OCI-LY3 (cell line): ENCODE data around the gene CCNE1.

Experiments used
- H2AFZ ChIP-seq: fragments of 200-600, 300-600 bp; shearing (Covaris generic); 2 replicates; pipeline ENCODE4 v1.6.0; 2014; ENCODE audit warnings: antibody characterized with exemption, low read depth, low read length
- H3K27ac ChIP-seq: fragments of 200-600, 300-600 bp; sonication (generic); 2 replicates; pipeline ENCODE4 v1.5.1; 2014; ENCODE audit warnings: mild to moderate bottlenecking, low read length, moderate library complexity, mixed read lengths
- H3K27me3 ChIP-seq: fragments of 200-600, 300-600 bp; sonication (generic); 2 replicates; pipeline ENCODE4 v1.6.1; 2014; ENCODE audit warnings: low read depth, low read length, mixed read lengths
- H3K36me3 ChIP-seq: fragments of 200-600, 300-600 bp; sonication (generic); replicated peaks from 2 replicates; pipeline ENCODE3; 2014; ENCODE audit warnings: low read depth, low read length, mixed read lengths
- H3K4me1 ChIP-seq: fragments of 300-600, 200-600 bp; sonication (generic); 2 replicates; pipeline ENCODE4 v1.6.1; 2014; ENCODE audit warnings: low read length, mixed read lengths
- H3K4me2 ChIP-seq: fragments of 200-600, 300-600 bp; sonication (generic); 2 replicates; pipeline ENCODE4 v1.6.1; 2014; ENCODE audit warnings: low read length, mixed read lengths
- H3K4me3 ChIP-seq: fragments of 300-600, 200-600 bp; sonication (generic); 2 replicates; pipeline ENCODE4 v1.5.1; 2014; ENCODE audit warnings: antibody characterized with exemption, mild to moderate bottlenecking, low read length, moderate library complexity
- H3K79me2 ChIP-seq: fragments of 300-600, 200-600 bp; shearing (Covaris generic); 2 replicates; pipeline ENCODE4 v1.6.1; 2014; ENCODE audit warnings: mild to moderate bottlenecking, low read length, mixed read lengths
- H3K9ac ChIP-seq: fragments of 300-600, 200-600 bp; shearing (Covaris generic); 2 replicates; pipeline ENCODE4 v1.6.0; 2014; ENCODE audit warnings: mild to moderate bottlenecking, low read length, moderate library complexity
- H3K9me3 ChIP-seq: fragments of 200-600, 300-600 bp; shearing (Covaris generic); 2 replicates; pipeline ENCODE4 v1.6.1; 2014; ENCODE audit warnings: low read length, mixed read lengths; ENCODE audit not compliant: insufficient read depth
- H4K20me1 ChIP-seq: fragments of 200-600, 300-600 bp; sonication (generic); 2 replicates; pipeline ENCODE4 v1.6.1; 2016; ENCODE audit warnings: low read length, mixed read lengths; ENCODE audit not compliant: insufficient read depth
- EZH2phosphoT487 ChIP-seq: fragments of 200-600 bp; shearing (Covaris generic); IDR thresholded peaks from 2 replicates; pipeline ENCODE4 v1.6.1; 2018; ENCODE audit warnings: antibody characterized with exemption, mixed run types, low read depth
- TF ChIP-seq, protein P1 (sequence below): fragments of 200-600, 300-600 bp; sonication (generic); IDR thresholded peaks from 2 replicates; pipeline ENCODE4 v1.5.1; 2014; ENCODE audit warnings: antibody characterized with exemption, low read length, low read depth

CCNE1 gene

GRCh38 chr19:29813642-29814041 lies 1.9 kb downstream of the CCNE1 start:
- peaks cover 14% of the 10 kb centered on the region for H3K4me1 ChIP-seq
- no peak overlapping the region for H2AFZ ChIP-seq
- H3K4me2 ChIP-seq, result no peak overlapping the region
- H3K4me3 ChIP-seq, result no peak overlapping the region
- TF ChIP-seq EZH2phosphoT487, result no peak
- TF ChIP-seq, protein P1, sequence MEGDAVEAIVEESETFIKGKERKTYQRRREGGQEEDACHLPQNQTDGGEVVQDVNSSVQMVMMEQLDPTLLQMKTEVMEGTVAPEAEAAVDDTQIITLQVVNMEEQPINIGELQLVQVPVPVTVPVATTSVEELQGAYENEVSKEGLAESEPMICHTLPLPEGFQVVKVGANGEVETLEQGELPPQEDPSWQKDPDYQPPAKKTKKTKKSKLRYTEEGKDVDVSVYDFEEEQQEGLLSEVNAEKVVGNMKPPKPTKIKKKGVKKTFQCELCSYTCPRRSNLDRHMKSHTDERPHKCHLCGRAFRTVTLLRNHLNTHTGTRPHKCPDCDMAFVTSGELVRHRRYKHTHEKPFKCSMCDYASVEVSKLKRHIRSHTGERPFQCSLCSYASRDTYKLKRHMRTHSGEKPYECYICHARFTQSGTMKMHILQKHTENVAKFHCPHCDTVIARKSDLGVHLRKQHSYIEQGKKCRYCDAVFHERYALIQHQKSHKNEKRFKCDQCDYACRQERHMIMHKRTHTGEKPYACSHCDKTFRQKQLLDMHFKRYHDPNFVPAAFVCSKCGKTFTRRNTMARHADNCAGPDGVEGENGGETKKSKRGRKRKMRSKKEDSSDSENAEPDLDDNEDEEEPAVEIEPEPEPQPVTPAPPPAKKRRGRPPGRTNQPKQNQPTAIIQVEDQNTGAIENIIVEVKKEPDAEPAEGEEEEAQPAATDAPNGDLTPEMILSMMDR, result no peak
- no peak overlapping the region for H3K9ac ChIP-seq
- H3K27me3 ChIP-seq, result no peaks in the 10 kb centered on the region
- no peaks in the 10 kb centered on the region for H4K20me1 ChIP-seq
- H3K27ac ChIP-seq, result no peak overlapping the region
- H3K9me3 ChIP-seq, result no peaks in the 10 kb centered on the region
- peaks cover 27% of the 10 kb centered on the region for H3K36me3 ChIP-seq
- H3K79me2 ChIP-seq, result peaks cover 10% of the 10 kb centered on the region

DNA sequence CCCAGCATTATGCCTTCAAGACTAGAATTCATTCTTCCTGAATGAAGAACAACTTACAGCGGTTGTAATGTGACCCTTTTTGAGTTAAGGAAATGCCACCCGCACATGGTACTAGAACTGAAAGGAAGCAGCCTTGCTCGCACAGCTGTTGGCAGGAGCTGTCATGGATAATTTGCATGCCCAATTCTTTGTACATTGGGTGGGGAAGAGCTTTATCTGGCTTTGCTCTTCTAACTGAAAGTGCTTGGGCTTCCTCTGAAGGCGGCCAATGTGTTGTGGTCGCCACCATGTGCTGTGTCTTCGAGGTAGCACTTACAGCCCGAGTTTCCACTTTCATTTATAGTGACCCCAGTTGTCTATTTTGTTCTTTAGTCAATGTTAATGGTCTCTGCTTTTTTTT lies 3.4 kb downstream of the CCNE1 start:
- TF ChIP-seq EZH2phosphoT487, result no peak
- TF ChIP-seq, protein P1, result no peak
- Histone ChIP-seq H4K20me1 (no peaks in the 10 kb centered on the region), H3K4me2 (no peak overlapping the region), H3K79me2 (peaks cover 10% of the 10 kb centered on the region), H2AFZ (no peak overlapping the region), H3K36me3 (peaks cover 37% of the 10 kb centered on the region), H3K4me1 (peaks cover 14% of the 10 kb centered on the region), H3K9me3 (no peaks in the 10 kb centered on the region), H3K27me3 (no peaks in the 10 kb centered on the region), H3K9ac (no peak overlapping the region), H3K27ac (no peak overlapping the region), H3K4me3 (no peak overlapping the region)

DNA sequence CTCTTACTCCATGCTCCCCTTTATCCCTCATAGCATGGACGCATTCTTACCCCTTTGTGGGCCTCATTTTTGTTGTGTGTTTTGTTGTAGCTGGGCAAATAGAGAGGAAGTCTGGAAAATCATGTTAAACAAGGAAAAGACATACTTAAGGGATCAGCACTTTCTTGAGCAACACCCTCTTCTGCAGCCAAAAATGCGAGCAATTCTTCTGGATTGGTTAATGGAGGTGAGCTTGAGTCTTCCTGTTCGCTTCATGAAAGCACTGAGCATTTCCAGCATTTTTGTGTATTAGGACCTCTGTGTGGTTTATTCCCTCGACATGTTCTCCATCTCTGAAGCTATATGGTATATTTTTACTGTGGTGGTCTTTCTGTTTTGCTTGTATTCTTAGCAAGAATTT lies 5.5 kb downstream of the CCNE1 start:
- H3K9me3 ChIP-seq, result no peaks in the 10 kb centered on the region
- no peaks in the 10 kb centered on the region for H4K20me1 ChIP-seq
- peaks cover 9% of the 10 kb centered on the region for H3K79me2 ChIP-seq
- H3K4me1 ChIP-seq, result peaks cover 6% of the 10 kb centered on the region
- H3K4me3 ChIP-seq, result no peak overlapping the region
- no peak overlapping the region for H3K4me2 ChIP-seq
- TF ChIP-seq EZH2phosphoT487, result no peak
- TF ChIP-seq, protein P1, result no peak
- no peak overlapping the region for H3K27ac ChIP-seq
- H3K27me3 ChIP-seq, result no peaks in the 10 kb centered on the region
- H2AFZ ChIP-seq, result no peak overlapping the region
- peaks cover 55% of the 10 kb centered on the region for H3K36me3 ChIP-seq
- no peak overlapping the region for H3K9ac ChIP-seq

- Histone ChIP-seq H3K9ac (no peak overlapping the region), H3K4me2 (no peak overlapping the region), H3K36me3 (peaks cover 58% of the 10 kb centered on the region), H3K27me3 (no peaks in the 10 kb centered on the region), H3K9me3 (no peaks in the 10 kb centered on the region), H3K27ac (no peak overlapping the region), H3K4me3 (no peak overlapping the region), H3K79me2 (no peaks in the 10 kb centered on the region), H3K4me1 (no peaks in the 10 kb centered on the region), H4K20me1 (no peaks in the 10 kb centered on the region), H2AFZ (no peak overlapping the region)
- TF ChIP-seq, protein P1, result no peak
- TF ChIP-seq EZH2phosphoT487, result no peak
Observed at GRCh38 chr19:29819300-29819699, 7.5 kb downstream of the CCNE1 start.
